ENCODE results near the gene ANKFY1.
"Not testable (repeated sequence)": the region's sequence is repeated elsewhere in the genome, so short reads cannot be mapped to it uniquely, and the experiment has no call there.

The ANKFY1 gene

GRCh38 chr17:4262703-4263102 is 1.1 kb downstream of the ANKFY1 start:
- no peak for DNase-seq (ENCODE audit: low read depth in 2 of 3, low spot score in 1 of 3)

GRCh38 chr17:4261452-4261851 is 2.3 kb downstream of the ANKFY1 start:
- no peak for DNase-seq (ENCODE audit: low read depth in 2 of 3, low spot score in 1 of 3)

- no peak for DNase-seq (ENCODE audit: low read depth in 2 of 3, low spot score in 1 of 3)
Measured at GRCh38 chr17:4258867-4259266, 4.9 kb downstream of the ANKFY1 start.

GRCh38 chr17:4256952-4257351 is 6.8 kb downstream of the ANKFY1 start:
- DNase-seq (ENCODE audit: low read depth in 2 of 3, low spot score in 1 of 3): no peak

- not testable (repeated sequence) for DNase-seq (ENCODE audit: low read depth in 2 of 3, low spot score in 1 of 3)
Measured at GRCh38 chr17:4255271-4255670, 8.5 kb downstream of the ANKFY1 start.

GRCh38 chr17:4250887-4251286 is 12.9 kb downstream of the ANKFY1 start:
- DNase-seq (ENCODE audit: low read depth in 2 of 3, low spot score in 1 of 3): no peak

GRCh38 chr17:4249452-4250029 is 14.2 kb downstream of the ANKFY1 start:
- DNase-seq (ENCODE audit: low read depth in 2 of 3, low spot score in 1 of 3): no peak

- DNase-seq (ENCODE audit: low read depth in 2 of 3, low spot score in 1 of 3): no peak
Measured at GRCh38 chr17:4248504-4249277, 15.1 kb downstream of the ANKFY1 start.

GRCh38 chr17:4247971-4248388 is 15.8 kb downstream of the ANKFY1 start:
- DNase-seq (ENCODE audit: low read depth in 2 of 3, low spot score in 1 of 3): no peak

GRCh38 chr17:4247361-4247970 is 16.3 kb downstream of the ANKFY1 start:
- DNase-seq (ENCODE audit: low read depth in 2 of 3, low spot score in 1 of 3): no peak

GRCh38 chr17:4246674-4247073 is 17.1 kb downstream of the ANKFY1 start:
- no peak for DNase-seq (ENCODE audit: low read depth in 2 of 3, low spot score in 1 of 3)

GRCh38 chr17:4241535-4241934 is 22.2 kb downstream of the ANKFY1 start:
- no peak for DNase-seq (ENCODE audit: low read depth in 2 of 3, low spot score in 1 of 3)

GRCh38 chr17:4236456-4236855 is 27.3 kb downstream of the ANKFY1 start:
- no peak for DNase-seq (ENCODE audit: low read depth in 2 of 3, low spot score in 1 of 3)

GRCh38 chr17:4235372-4236279 is 28.2 kb downstream of the ANKFY1 start:
- no peak for DNase-seq (ENCODE audit: low read depth in 2 of 3, low spot score in 1 of 3)

- DNase-seq (ENCODE audit: low read depth in 2 of 3, low spot score in 1 of 3): no peak
Measured at GRCh38 chr17:4234401-4234800, 29.4 kb downstream of the ANKFY1 start.

GRCh38 chr17:4233668-4234258 is 30.0 kb downstream of the ANKFY1 start:
- no peak for DNase-seq (ENCODE audit: low read depth in 2 of 3, low spot score in 1 of 3)

- DNase-seq (ENCODE audit: low read depth in 2 of 3, low spot score in 1 of 3): no peak
Measured at GRCh38 chr17:4232168-4232813, 31.5 kb downstream of the ANKFY1 start.

GRCh38 chr17:4229627-4230541 is 33.9 kb downstream of the ANKFY1 start:
- no peak for DNase-seq (ENCODE audit: low read depth in 2 of 3, low spot score in 1 of 3)

GRCh38 chr17:4221899-4222659 is 41.7 kb downstream of the ANKFY1 start:
- no peak for DNase-seq (ENCODE audit: low read depth in 2 of 3, low spot score in 1 of 3)

All from stimulated activated CD4-positive, alpha-beta T cell treated with anti-CD3 and anti-CD28 coated beads, Interleukin-12 subunit alpha, Interleukin-12 subunit beta, amount 100 ng/mL, for 48 hours (primary cell).